Suprapubic skin (tissue), 4 donors: ENCODE data around the gene SMIM24.

Source experiments
- POLR2A ChIP-seq, 2 donors: fragments of 450-650 bp; IDR thresholded peaks; one replicate each; pipeline ENCODE4 v1.6.1; 2017; ENCODE audit warnings: antibody characterized with exemption in 2 of 2, mild to moderate bottlenecking in 2 of 2, moderate library complexity in 2 of 2
- POLR2AphosphoS5 ChIP-seq, 3 donors: sonication (generic); formaldehyde crosslinking; IDR thresholded peaks; one replicate each; pipeline ENCODE4 v1.6.1; 2017; ENCODE audit warnings: antibody characterized with exemption in 3 of 3
- TF ChIP-seq, protein P1 (sequence below), 2 donors: fragments of 200-600 bp in 1 of 2; fragments of 450-650 bp in 1 of 2; sonication (generic) in 1 of 2; IDR thresholded peaks; one replicate each; pipeline ENCODE4 v1.5.1; 2016 to 2019; ENCODE audit warnings: antibody characterized with exemption in 2 of 2, mild to moderate bottlenecking in 1 of 2, moderate library complexity in 1 of 2

- TF ChIP-seq, protein P1, sequence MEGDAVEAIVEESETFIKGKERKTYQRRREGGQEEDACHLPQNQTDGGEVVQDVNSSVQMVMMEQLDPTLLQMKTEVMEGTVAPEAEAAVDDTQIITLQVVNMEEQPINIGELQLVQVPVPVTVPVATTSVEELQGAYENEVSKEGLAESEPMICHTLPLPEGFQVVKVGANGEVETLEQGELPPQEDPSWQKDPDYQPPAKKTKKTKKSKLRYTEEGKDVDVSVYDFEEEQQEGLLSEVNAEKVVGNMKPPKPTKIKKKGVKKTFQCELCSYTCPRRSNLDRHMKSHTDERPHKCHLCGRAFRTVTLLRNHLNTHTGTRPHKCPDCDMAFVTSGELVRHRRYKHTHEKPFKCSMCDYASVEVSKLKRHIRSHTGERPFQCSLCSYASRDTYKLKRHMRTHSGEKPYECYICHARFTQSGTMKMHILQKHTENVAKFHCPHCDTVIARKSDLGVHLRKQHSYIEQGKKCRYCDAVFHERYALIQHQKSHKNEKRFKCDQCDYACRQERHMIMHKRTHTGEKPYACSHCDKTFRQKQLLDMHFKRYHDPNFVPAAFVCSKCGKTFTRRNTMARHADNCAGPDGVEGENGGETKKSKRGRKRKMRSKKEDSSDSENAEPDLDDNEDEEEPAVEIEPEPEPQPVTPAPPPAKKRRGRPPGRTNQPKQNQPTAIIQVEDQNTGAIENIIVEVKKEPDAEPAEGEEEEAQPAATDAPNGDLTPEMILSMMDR (IDR thresholded peaks at IDR 0.05) = no peak
- TF ChIP-seq POLR2AphosphoS5 (IDR thresholded peaks at IDR 0.05) = no peak
- no peak for TF ChIP-seq POLR2A (IDR thresholded peaks at IDR 0.05)
Measured at GRCh38 chr19:3441986-3442329, 38.4 kb downstream of the SMIM24 start.
